Measurements from ENCODE around the gene DHODH.
"Not testable (repeated sequence)": the region's sequence is repeated elsewhere in the genome, so short reads cannot be mapped to it uniquely, and the experiment has no call there.

The DHODH gene

GRCh38 chr16:72050769-72051464, 42.4 kb downstream of the DHODH start:
- Histone ChIP-seq H3K9ac (ENCODE audit: low read depth, low read length, poor library complexity) (no peak overlapping the region), H3K4ac (ENCODE audit: low read length) (no peak overlapping the region), H2BK5ac (ENCODE audit: low read length) (no peak overlapping the region), H3K4me2 (ENCODE audit: insufficient read depth, low read length, poor library complexity, severe bottlenecking) (no peak overlapping the region), H3K27me3 (ENCODE audit: control insufficient read depth in 3 of 3, insufficient read depth in 3 of 3, low read depth in 1 of 3, low read length in 3 of 3) (no peaks in the 10 kb centered on the region), H4K8ac (ENCODE audit: low read depth, low read length) (no peak overlapping the region), H3K4me3 (ENCODE audit: low read length in 2 of 2) (no peak overlapping the region), H3K4me1 (ENCODE audit: control insufficient read depth in 2 of 2, insufficient read depth in 1 of 2, low read depth in 1 of 2, low read length in 2 of 2) (no peaks in the 10 kb centered on the region), H3K79me1 (ENCODE audit: low read depth, low read length) (no peaks in the 10 kb centered on the region), H3K18ac (ENCODE audit: low read length) (no peak overlapping the region), H2BK12ac (ENCODE audit: low read length) (no peak overlapping the region), H3K23ac (ENCODE audit: low read depth, low read length, poor library complexity) (no peak overlapping the region), H3K9me3 (replicated peaks in 1 of 2; ENCODE audit: control insufficient read depth in 2 of 2, insufficient read depth in 1 of 2, low read depth in 1 of 2, low read length in 2 of 2) (peaks cover 0 to 4% of the 10 kb centered on the region in 2 donors), H2BK15ac (ENCODE audit: low read length) (no peak overlapping the region), H2AK5ac (ENCODE audit: low read depth, low read length) (no peak overlapping the region), H3K27ac (replicated peaks; ENCODE audit: low read length) (no peak overlapping the region), H3K14ac (ENCODE audit: low read length) (no peak overlapping the region), H2BK120ac (ENCODE audit: low read depth, low read length) (no peak overlapping the region), H4K91ac (ENCODE audit: low read depth, low read length, poor library complexity) (no peak overlapping the region), H3K36me3 (replicated peaks in 1 of 2; ENCODE audit: control insufficient read depth in 2 of 2, insufficient read depth in 2 of 2, low read length in 2 of 2) (no peaks in the 10 kb centered on the region), H2AFZ (ENCODE audit: low read length) (no peak overlapping the region)
- no peak for DNase-seq (ENCODE audit: low spot score)
- WGBS, 2 donors (ENCODE audit: extremely low coverage in 2 of 2, insufficient read length in 2 of 2, insufficient replicate concordance in 1 of 2): no CpG with 5 or more reads among the region's 4 CpGs

GRCh38 chr16:72051818-72052217, 43.3 kb downstream of the DHODH start:
- H3K36me3 ChIP-seq (replicated peaks in 1 of 2; ENCODE audit: control insufficient read depth in 2 of 2, insufficient read depth in 2 of 2, low read length in 2 of 2): no peaks in the 10 kb centered on the region
- no peak overlapping the region for H3K14ac ChIP-seq (ENCODE audit: low read length)
- H3K23ac ChIP-seq (ENCODE audit: low read depth, low read length, poor library complexity): no peak overlapping the region
- no peak overlapping the region for H3K4me2 ChIP-seq (ENCODE audit: insufficient read depth, low read length, poor library complexity, severe bottlenecking)
- no peak overlapping the region for H2BK120ac ChIP-seq (ENCODE audit: low read depth, low read length)
- H4K91ac ChIP-seq (ENCODE audit: low read depth, low read length, poor library complexity): no peak overlapping the region
- peaks cover 0 to 4% of the 10 kb centered on the region in 2 donors for H3K9me3 ChIP-seq (replicated peaks in 1 of 2; ENCODE audit: control insufficient read depth in 2 of 2, insufficient read depth in 1 of 2, low read depth in 1 of 2, low read length in 2 of 2)
- H3K18ac ChIP-seq (ENCODE audit: low read length): no peak overlapping the region
- H3K27ac ChIP-seq (replicated peaks; ENCODE audit: low read length): no peak overlapping the region
- H2BK15ac ChIP-seq (ENCODE audit: low read length): no peak overlapping the region
- no peaks in the 10 kb centered on the region for H3K79me1 ChIP-seq (ENCODE audit: low read depth, low read length)
- no peak overlapping the region for H2BK12ac ChIP-seq (ENCODE audit: low read length)
- no peak overlapping the region for H2BK5ac ChIP-seq (ENCODE audit: low read length)
- no CpG with 5 or more reads among the region's 2 CpGs for WGBS, 2 donors (ENCODE audit: extremely low coverage in 2 of 2, insufficient read length in 2 of 2, insufficient replicate concordance in 1 of 2)
- H4K8ac ChIP-seq (ENCODE audit: low read depth, low read length): no peak overlapping the region
- no peak overlapping the region for H2AK5ac ChIP-seq (ENCODE audit: low read depth, low read length)
- H3K27me3 ChIP-seq (ENCODE audit: control insufficient read depth in 3 of 3, insufficient read depth in 3 of 3, low read depth in 1 of 3, low read length in 3 of 3): no peaks in the 10 kb centered on the region
- no peak overlapping the region for H2AFZ ChIP-seq (ENCODE audit: low read length)
- no peaks in the 10 kb centered on the region for H3K4me1 ChIP-seq (ENCODE audit: control insufficient read depth in 2 of 2, insufficient read depth in 1 of 2, low read depth in 1 of 2, low read length in 2 of 2)
- no peak overlapping the region for H3K9ac ChIP-seq (ENCODE audit: low read depth, low read length, poor library complexity)
- H3K4me3 ChIP-seq (ENCODE audit: low read length in 2 of 2): no peak overlapping the region
- no peak overlapping the region for H3K4ac ChIP-seq (ENCODE audit: low read length)
- no peak for DNase-seq (ENCODE audit: low spot score)

GRCh38 chr16:72054254-72054847, 45.8 kb downstream of the DHODH start, which contains the start of gene HP:
Gene HP, plus strand, starts transcription at chr16:72054505. Its CDS starts 148 bp downstream, at chr16:72054653.
- not testable (repeated sequence) for H3K4me3 ChIP-seq (ENCODE audit: low read length in 2 of 2); H2AFZ ChIP-seq (ENCODE audit: low read length); H4K91ac ChIP-seq (ENCODE audit: low read depth, low read length, poor library complexity); H2BK15ac ChIP-seq (ENCODE audit: low read length); H3K9ac ChIP-seq (ENCODE audit: low read depth, low read length, poor library complexity); H2AK5ac ChIP-seq (ENCODE audit: low read depth, low read length); H3K36me3 ChIP-seq (replicated peaks in 1 of 2; ENCODE audit: control insufficient read depth in 2 of 2, insufficient read depth in 2 of 2, low read length in 2 of 2); H3K27me3 ChIP-seq (ENCODE audit: control insufficient read depth in 3 of 3, insufficient read depth in 3 of 3, low read depth in 1 of 3, low read length in 3 of 3); H3K9me3 ChIP-seq (replicated peaks in 1 of 2; ENCODE audit: control insufficient read depth in 2 of 2, insufficient read depth in 1 of 2, low read depth in 1 of 2, low read length in 2 of 2); H3K23ac ChIP-seq (ENCODE audit: low read depth, low read length, poor library complexity); H3K18ac ChIP-seq (ENCODE audit: low read length); H3K79me1 ChIP-seq (ENCODE audit: low read depth, low read length); H3K14ac ChIP-seq (ENCODE audit: low read length); H3K4me2 ChIP-seq (ENCODE audit: insufficient read depth, low read length, poor library complexity, severe bottlenecking); H2BK5ac ChIP-seq (ENCODE audit: low read length); H2BK12ac ChIP-seq (ENCODE audit: low read length); H3K4ac ChIP-seq (ENCODE audit: low read length); H4K8ac ChIP-seq (ENCODE audit: low read depth, low read length); DNase-seq (ENCODE audit: low spot score); H3K27ac ChIP-seq (replicated peaks; ENCODE audit: low read length); H2BK120ac ChIP-seq (ENCODE audit: low read depth, low read length); H3K4me1 ChIP-seq (ENCODE audit: control insufficient read depth in 2 of 2, insufficient read depth in 1 of 2, low read depth in 1 of 2, low read length in 2 of 2)
- no CpG with 5 or more reads among the region's 5 CpGs for WGBS, 2 donors (ENCODE audit: extremely low coverage in 2 of 2, insufficient read length in 2 of 2, insufficient replicate concordance in 1 of 2)

GRCh38 chr16:72055911-72056310, 47.4 kb downstream of the DHODH start:
- peak overlapping the region; percentile 13 for H2BK5ac ChIP-seq (ENCODE audit: low read length)
- H3K4me3 ChIP-seq (ENCODE audit: low read length in 2 of 2): no peak overlapping the region
- H3K14ac ChIP-seq (ENCODE audit: low read length): no peak overlapping the region
- no peaks in the 10 kb centered on the region for H3K36me3 ChIP-seq (replicated peaks in 1 of 2; ENCODE audit: control insufficient read depth in 2 of 2, insufficient read depth in 2 of 2, low read length in 2 of 2)
- no peaks in the 10 kb centered on the region for H3K4me1 ChIP-seq (ENCODE audit: control insufficient read depth in 2 of 2, insufficient read depth in 1 of 2, low read depth in 1 of 2, low read length in 2 of 2)
- H2BK12ac ChIP-seq (ENCODE audit: low read length): no peak overlapping the region
- H3K27ac ChIP-seq (replicated peaks; ENCODE audit: low read length): no peak overlapping the region
- H3K27me3 ChIP-seq (ENCODE audit: control insufficient read depth in 3 of 3, insufficient read depth in 3 of 3, low read depth in 1 of 3, low read length in 3 of 3): no peaks in the 10 kb centered on the region
- H3K79me1 ChIP-seq (ENCODE audit: low read depth, low read length): no peaks in the 10 kb centered on the region
- no peak overlapping the region for H2AFZ ChIP-seq (ENCODE audit: low read length)
- peak overlapping the region; percentile 85 for H3K23ac ChIP-seq (ENCODE audit: low read depth, low read length, poor library complexity)
- H2AK5ac ChIP-seq (ENCODE audit: low read depth, low read length): no peak overlapping the region
- no peak overlapping the region for H2BK120ac ChIP-seq (ENCODE audit: low read depth, low read length)
- no CpG with 5 or more reads among the region's 4 CpGs for WGBS, 2 donors (ENCODE audit: extremely low coverage in 2 of 2, insufficient read length in 2 of 2, insufficient replicate concordance in 1 of 2)
- H4K8ac ChIP-seq (ENCODE audit: low read depth, low read length): no peak overlapping the region
- H3K18ac ChIP-seq (ENCODE audit: low read length): peak overlapping the region; percentile 28
- H4K91ac ChIP-seq (ENCODE audit: low read depth, low read length, poor library complexity): no peak overlapping the region
- H2BK15ac ChIP-seq (ENCODE audit: low read length): no peak overlapping the region
- DNase-seq (ENCODE audit: low spot score): no peak
- no peaks in the 10 kb centered on the region for H3K9me3 ChIP-seq (replicated peaks in 1 of 2; ENCODE audit: control insufficient read depth in 2 of 2, insufficient read depth in 1 of 2, low read depth in 1 of 2, low read length in 2 of 2)
- peak overlapping the region; percentile 60 for H3K9ac ChIP-seq (ENCODE audit: low read depth, low read length, poor library complexity)
- H3K4ac ChIP-seq (ENCODE audit: low read length): peak overlapping the region; percentile 53
- no peak overlapping the region for H3K4me2 ChIP-seq (ENCODE audit: insufficient read depth, low read length, poor library complexity, severe bottlenecking)
